ENCODE results near the gene GMDS.

GRCh38 chr6:1846611-1847010 lies 398.8 kb downstream of the GMDS start:
- TF ChIP-seq CTCF (IDR thresholded peaks at IDR 0.05; ENCODE audit: extremely low read depth in 1 of 2, insufficient read depth in 1 of 2, low read depth in 1 of 2, low read length in 2 of 2) (no peak), POLR2A (IDR thresholded peaks at IDR 0.05; ENCODE audit: low read depth, low read length) (no peak), JUN (IDR thresholded peaks at IDR 0.05; ENCODE audit: borderline replicate concordance, insufficient read depth, insufficient read length, low read depth) (no peak), POLR2AphosphoS5 (IDR thresholded peaks at IDR 0.05; ENCODE audit: insufficient read depth, low read depth, low read length) (no peak), EZH2 (IDR thresholded peaks at IDR 0.05; ENCODE audit: borderline replicate concordance, low read depth, low read length, severe bottlenecking) (no peak), GATA2 (IDR thresholded peaks at IDR 0.05; ENCODE audit: insufficient read depth, insufficient read length, low read depth, low read length) (no peak), MYC (IDR thresholded peaks at IDR 0.05; ENCODE audit: low read depth, low read length) (no peak), FOS (IDR thresholded peaks at IDR 0.05; ENCODE audit: borderline replicate concordance, insufficient read depth, low read length) (no peak)
- TF ChIP-seq, protein P1, sequence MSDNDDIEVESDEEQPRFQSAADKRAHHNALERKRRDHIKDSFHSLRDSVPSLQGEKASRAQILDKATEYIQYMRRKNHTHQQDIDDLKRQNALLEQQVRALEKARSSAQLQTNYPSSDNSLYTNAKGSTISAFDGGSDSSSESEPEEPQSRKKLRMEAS (IDR thresholded peaks at IDR 0.05; ENCODE audit: insufficient read depth, insufficient read length): no peak

Data from endothelial cell of umbilical vein (primary cell).